ENCODE measurements around the gene PSG11.
"Not testable (repeated sequence)": the region's sequence is repeated elsewhere in the genome, so short reads cannot be mapped to it uniquely, and the experiment has no call there.

The PSG11 gene

DNA sequence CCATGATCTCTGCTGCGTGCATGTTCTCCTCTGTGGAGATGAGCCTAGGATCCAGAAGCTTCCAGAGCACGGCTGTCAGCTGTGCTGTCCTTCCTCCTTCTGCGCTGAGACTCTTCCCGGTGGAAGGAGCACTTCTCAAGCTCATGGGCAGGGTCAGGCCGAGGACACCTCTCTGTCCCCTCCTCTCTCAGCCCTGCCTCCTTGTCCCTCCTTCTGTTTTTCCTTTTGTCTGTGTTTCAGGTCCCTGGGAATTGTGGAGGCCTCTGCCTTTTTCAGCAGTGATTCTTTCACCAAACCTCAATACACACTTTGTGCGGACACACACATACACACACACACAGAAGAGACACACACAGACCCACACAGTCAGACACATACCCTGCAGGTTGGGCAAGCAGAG is at the start of gene PSG11:
TSS of gene PSG11 (minus strand) at position 101 of the 400 bp plus-strand sequence. CDS start at position 4, 97 bp downstream.
- not testable (repeated sequence) for H3K36me3 ChIP-seq (ENCODE audit: insufficient read depth, low read length); H3K4me3 ChIP-seq (ENCODE audit: low read length); H3K4me1 ChIP-seq (ENCODE audit: insufficient read depth, low read length); H2AFZ ChIP-seq (ENCODE audit: low read depth, low read length); H3K9me3 ChIP-seq (ENCODE audit: low read length); H3K27me3 ChIP-seq (ENCODE audit: insufficient read depth, low read length)

- H3K36me3 ChIP-seq (ENCODE audit: insufficient read depth, low read length); H2AFZ ChIP-seq (ENCODE audit: low read depth, low read length); H3K4me1 ChIP-seq (ENCODE audit: insufficient read depth, low read length); H3K9me3 ChIP-seq (ENCODE audit: low read length); H3K4me3 ChIP-seq (ENCODE audit: low read length); H3K27me3 ChIP-seq (ENCODE audit: insufficient read depth, low read length): not testable (repeated sequence)
Observed at GRCh38 chr19:43062418-43062817, 36.1 kb upstream of the PSG11 start.

DNA sequence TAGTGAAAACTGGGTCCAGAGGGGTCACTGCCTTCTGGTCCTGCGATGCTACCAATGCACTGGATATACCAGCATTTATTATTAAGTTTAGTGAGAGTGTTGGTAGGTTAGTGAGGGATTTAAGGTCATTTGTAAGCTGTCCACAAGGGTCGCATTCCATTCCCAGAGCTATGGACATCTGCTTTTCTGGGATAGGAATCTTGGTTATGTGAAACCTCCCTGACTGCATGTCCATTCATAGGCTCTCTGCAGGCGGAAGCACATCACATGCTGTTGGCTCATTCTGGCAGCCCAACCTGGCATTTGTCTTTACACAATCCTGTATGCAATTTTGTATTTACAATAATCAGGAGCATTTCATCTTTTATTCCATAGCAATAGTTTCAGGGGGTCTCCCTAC is 35.1 kb upstream of the PSG11 start:
- not testable (repeated sequence) for H2AFZ ChIP-seq (ENCODE audit: low read depth, low read length); H3K36me3 ChIP-seq (ENCODE audit: insufficient read depth, low read length); H3K27me3 ChIP-seq (ENCODE audit: insufficient read depth, low read length); H3K4me1 ChIP-seq (ENCODE audit: insufficient read depth, low read length); H3K9me3 ChIP-seq (ENCODE audit: low read length); H3K4me3 ChIP-seq (ENCODE audit: low read length)

GRCh38 chr19:43060254-43060653 is 34.0 kb upstream of the PSG11 start:
- not testable (repeated sequence) for H3K4me1 ChIP-seq (ENCODE audit: insufficient read depth, low read length); H3K4me3 ChIP-seq (ENCODE audit: low read length); H3K27me3 ChIP-seq (ENCODE audit: insufficient read depth, low read length)

DNA sequence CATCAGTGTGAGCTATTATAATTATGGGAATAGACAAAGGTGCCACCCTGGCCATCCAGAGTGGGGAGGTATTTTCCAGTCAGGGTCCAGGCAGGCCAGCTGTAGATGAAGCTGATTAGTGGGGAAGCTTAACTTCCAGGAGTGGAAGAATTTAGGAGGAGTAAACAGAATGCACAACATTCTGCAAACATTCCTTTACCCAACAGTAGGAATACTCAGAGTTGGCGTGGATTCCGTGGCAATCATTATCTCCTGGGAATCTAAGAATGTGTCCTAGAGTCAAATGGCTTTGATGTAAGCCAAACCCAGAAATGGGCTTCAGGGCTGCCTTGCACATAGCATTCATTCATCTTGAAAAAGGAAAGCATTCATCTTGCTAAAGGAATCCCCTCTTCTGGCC is 33.2 kb upstream of the PSG11 start:
- H3K9me3 ChIP-seq (ENCODE audit: low read length); H2AFZ ChIP-seq (ENCODE audit: low read depth, low read length); H3K4me1 ChIP-seq (ENCODE audit: insufficient read depth, low read length); H3K4me3 ChIP-seq (ENCODE audit: low read length); H3K27me3 ChIP-seq (ENCODE audit: insufficient read depth, low read length); H3K36me3 ChIP-seq (ENCODE audit: insufficient read depth, low read length): not testable (repeated sequence)

More at GRCh38 chr19:43060254-43060653, 34.0 kb upstream of the PSG11 start:
- not testable (repeated sequence) for H3K36me3 ChIP-seq (ENCODE audit: insufficient read depth, low read length); H2AFZ ChIP-seq (ENCODE audit: low read depth, low read length); H3K9me3 ChIP-seq (ENCODE audit: low read length)

- not testable (repeated sequence) for H3K9me3 ChIP-seq (ENCODE audit: low read length); H3K4me3 ChIP-seq (ENCODE audit: low read length); H2AFZ ChIP-seq (ENCODE audit: low read depth, low read length); H3K27me3 ChIP-seq (ENCODE audit: insufficient read depth, low read length); H3K36me3 ChIP-seq (ENCODE audit: insufficient read depth, low read length); H3K4me1 ChIP-seq (ENCODE audit: insufficient read depth, low read length)
Observed at GRCh38 chr19:43058440-43058839, 32.2 kb upstream of the PSG11 start.

- not testable (repeated sequence) for H3K9me3 ChIP-seq (ENCODE audit: low read length); H3K27me3 ChIP-seq (ENCODE audit: insufficient read depth, low read length); H3K36me3 ChIP-seq (ENCODE audit: insufficient read depth, low read length); H3K4me1 ChIP-seq (ENCODE audit: insufficient read depth, low read length); H3K4me3 ChIP-seq (ENCODE audit: low read length); H2AFZ ChIP-seq (ENCODE audit: low read depth, low read length)
Observed at GRCh38 chr19:43047966-43048365, 21.7 kb upstream of the PSG11 start.

DNA sequence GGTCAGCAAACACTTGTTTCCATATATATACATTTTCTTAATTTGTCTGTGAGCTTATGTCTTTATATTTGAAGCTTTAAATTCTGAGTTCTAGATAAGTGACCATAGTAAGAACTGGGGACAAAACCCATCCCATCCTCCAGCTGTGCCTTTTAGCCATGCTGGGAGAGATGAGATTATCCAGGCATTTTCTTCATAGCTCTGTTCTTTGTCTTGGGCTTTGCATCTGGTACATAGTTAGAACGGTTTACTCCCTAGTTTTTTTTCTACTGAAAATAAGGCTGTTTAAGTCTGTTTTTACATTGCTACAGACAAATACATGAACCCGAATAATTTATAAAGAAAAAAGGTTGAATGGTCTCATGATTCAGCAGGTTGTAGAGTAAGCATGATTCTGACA is 20.3 kb upstream of the PSG11 start:
- not testable (repeated sequence) for H3K36me3 ChIP-seq (ENCODE audit: insufficient read depth, low read length); H3K4me3 ChIP-seq (ENCODE audit: low read length); H3K27me3 ChIP-seq (ENCODE audit: insufficient read depth, low read length); H3K9me3 ChIP-seq (ENCODE audit: low read length); H2AFZ ChIP-seq (ENCODE audit: low read depth, low read length); H3K4me1 ChIP-seq (ENCODE audit: insufficient read depth, low read length)

DNA sequence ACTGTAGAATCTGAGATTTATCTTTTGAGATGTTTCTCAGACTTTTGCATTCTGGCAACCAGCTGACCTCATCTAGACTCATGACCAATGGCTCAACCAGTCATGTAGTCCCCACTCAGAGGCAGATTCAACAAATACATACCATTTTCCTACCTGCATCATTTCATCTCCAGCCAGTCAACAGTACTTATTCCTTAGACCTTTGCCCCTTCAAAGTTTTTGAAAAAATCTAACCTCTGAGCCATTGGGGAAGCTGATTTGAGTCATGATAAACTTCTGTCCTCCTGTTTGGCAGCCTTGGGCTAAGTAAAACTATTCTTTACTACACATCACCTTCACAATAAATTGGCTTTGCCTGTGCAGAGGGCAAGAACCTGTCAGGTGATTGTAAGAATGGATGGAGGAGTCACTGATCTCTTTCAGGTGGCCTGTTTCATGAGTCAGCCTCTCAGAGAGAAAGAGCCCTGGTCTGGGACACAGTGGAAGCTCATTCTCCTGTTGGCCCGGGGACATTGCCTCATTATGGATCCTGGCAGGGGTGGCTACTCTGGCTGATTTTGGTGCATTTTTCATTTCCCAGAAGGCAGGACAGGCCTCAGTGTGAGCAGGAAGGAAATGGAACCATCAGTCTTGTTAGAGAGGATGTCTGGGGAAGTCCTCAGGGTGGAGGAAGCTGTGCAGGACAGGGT is 17.4 kb upstream of the PSG11 start:
- H3K4me1 ChIP-seq (ENCODE audit: insufficient read depth, low read length); H3K36me3 ChIP-seq (ENCODE audit: insufficient read depth, low read length); H3K4me3 ChIP-seq (ENCODE audit: low read length); H3K27me3 ChIP-seq (ENCODE audit: insufficient read depth, low read length); H2AFZ ChIP-seq (ENCODE audit: low read depth, low read length); H3K9me3 ChIP-seq (ENCODE audit: low read length): not testable (repeated sequence)

- not testable (repeated sequence) for H3K27me3 ChIP-seq (ENCODE audit: insufficient read depth, low read length); H2AFZ ChIP-seq (ENCODE audit: low read depth, low read length); H3K36me3 ChIP-seq (ENCODE audit: insufficient read depth, low read length); H3K9me3 ChIP-seq (ENCODE audit: low read length); H3K4me1 ChIP-seq (ENCODE audit: insufficient read depth, low read length); H3K4me3 ChIP-seq (ENCODE audit: low read length)
Observed at GRCh38 chr19:43031645-43032044, 5.4 kb upstream of the PSG11 start.

GRCh38 chr19:43028866-43029265 is 2.6 kb upstream of the PSG11 start:
- H3K9me3 ChIP-seq (ENCODE audit: low read length) = no peaks in the 10 kb centered on the region
- H3K27me3 ChIP-seq (ENCODE audit: insufficient read depth, low read length) = no peaks in the 10 kb centered on the region
- no peaks in the 10 kb centered on the region for H3K36me3 ChIP-seq (ENCODE audit: insufficient read depth, low read length)
- no peak overlapping the region for H3K4me3 ChIP-seq (ENCODE audit: low read length)
- H3K4me1 ChIP-seq (ENCODE audit: insufficient read depth, low read length) = no peaks in the 10 kb centered on the region
- H2AFZ ChIP-seq (ENCODE audit: low read depth, low read length) = no peak overlapping the region

GRCh38 chr19:43027985-43028384 is 1.7 kb upstream of the PSG11 start:
- not testable (repeated sequence) for H3K36me3 ChIP-seq (ENCODE audit: insufficient read depth, low read length); H2AFZ ChIP-seq (ENCODE audit: low read depth, low read length); H3K4me3 ChIP-seq (ENCODE audit: low read length); H3K27me3 ChIP-seq (ENCODE audit: insufficient read depth, low read length); H3K4me1 ChIP-seq (ENCODE audit: insufficient read depth, low read length); H3K9me3 ChIP-seq (ENCODE audit: low read length)

- H2AFZ ChIP-seq (ENCODE audit: low read depth, low read length); H3K36me3 ChIP-seq (ENCODE audit: insufficient read depth, low read length); H3K4me3 ChIP-seq (ENCODE audit: low read length): not testable (repeated sequence)
Observed at GRCh38 chr19:43027061-43027460, 792 bp upstream of the PSG11 start.

GRCh38 chr19:43022098-43022497 is 4.2 kb downstream of the PSG11 start:
- H3K4me3 ChIP-seq (ENCODE audit: low read length); H3K27me3 ChIP-seq (ENCODE audit: insufficient read depth, low read length); H3K36me3 ChIP-seq (ENCODE audit: insufficient read depth, low read length); H3K9me3 ChIP-seq (ENCODE audit: low read length); H3K4me1 ChIP-seq (ENCODE audit: insufficient read depth, low read length); H2AFZ ChIP-seq (ENCODE audit: low read depth, low read length): not testable (repeated sequence)

More at GRCh38 chr19:43027061-43027460, 792 bp upstream of the PSG11 start:
- not testable (repeated sequence) for H3K9me3 ChIP-seq (ENCODE audit: low read length); H3K27me3 ChIP-seq (ENCODE audit: insufficient read depth, low read length); H3K4me1 ChIP-seq (ENCODE audit: insufficient read depth, low read length)
